Testis (tissue), 3 donors: ENCODE data around the gene BCL11A. TPM values are rescaled to one million over a fixed set of nuclear protein-coding genes. Genes with fewer than 3 reads are reported as not detected.

Source experiments
- DNase-seq: peaks from one replicate; pipeline ENCODE4 v3.0.0-alpha.2; 2019
- H3K27ac ChIP-seq, 2 donors: fragments of 200-600 bp; sonication (generic); one replicate each; pipeline ENCODE4 v1.5.1; 2019
- H3K27me3 ChIP-seq: fragments of 200-600 bp; sonication (generic); one replicate; pipeline ENCODE4 v1.5.1; 2019
- H3K36me3 ChIP-seq: fragments of 200-600 bp; sonication (generic); one replicate; pipeline ENCODE4 v1.5.1; 2017; ENCODE audit warnings: low read depth; ENCODE audit errors: missing control alignments
- H3K4me1 ChIP-seq: fragments of 200-600 bp; sonication (generic); one replicate; pipeline ENCODE4 v1.5.1; 2019
- H3K4me3 ChIP-seq, 2 donors: fragments of 200-600 bp; sonication (generic); one replicate each; pipeline ENCODE4 v1.5.1; 2017 to 2019
- H3K9me3 ChIP-seq: fragments of 200-600 bp; sonication (generic); one replicate; pipeline ENCODE4 v1.5.1; 2017
- POLR2A ChIP-seq: fragments of 450-650 bp; IDR thresholded peaks from one replicate; pipeline ENCODE4 v1.6.1; 2017; ENCODE audit warnings: antibody characterized with exemption, mild to moderate bottlenecking, moderate library complexity
- WGBS, 2 donors: methylation state at CpG; one replicate each; pipeline ENCODE4 v1.1.5; 2018; 5-methylcytosine and 5-hydroxymethylcytosine counted together
- intact Hi-C: fragments of 100-400 bp; cut with DNase I; formaldehyde crosslinking; loops from one replicate; pipeline ENCODE4 v1.15.1; 2023; ENCODE audit warnings: low total_unique reads
- polyA plus RNA-seq: library from polyadenylated mRNA; stranded (reverse); fragments of 350-450 nt; fragmentation: Illumina TruSeq; extraction: RNeasy Lipid Tissue Mini Kit (QIAGEN cat#74804); gene quantifications from one replicate; pipeline ENCODE4 v1.2.3, GENCODE V29; 2014; ENCODE audit warnings: low read depth, low replicate concordance; ENCODE audit not compliant: insufficient read depth
- total RNA-seq, 2 donors: library from RNA; depleted of rRNA; stranded (reverse); fragments of >200 nt; gene quantifications; one replicate each; pipeline ENCODE4 v1.2.3, GENCODE V29; 2016
- TF ChIP-seq, protein P1 (sequence below), 3 experiments: fragments of 450-650 bp in 2 of 3; fragments of 200-600 bp in 1 of 3; sonication (generic) in 1 of 3; IDR thresholded peaks; one replicate each; pipeline ENCODE4 v1.5.1; 2016 to 2019; ENCODE audit warnings: antibody characterized with exemption in 3 of 3, mild to moderate bottlenecking in 2 of 3, moderate library complexity in 1 of 3

The BCL11A gene
- total and polyA plus RNA-seq, 3 donors from 2014 or later = 4.1 to 11.6 (median 5.1) TPM

DNA sequence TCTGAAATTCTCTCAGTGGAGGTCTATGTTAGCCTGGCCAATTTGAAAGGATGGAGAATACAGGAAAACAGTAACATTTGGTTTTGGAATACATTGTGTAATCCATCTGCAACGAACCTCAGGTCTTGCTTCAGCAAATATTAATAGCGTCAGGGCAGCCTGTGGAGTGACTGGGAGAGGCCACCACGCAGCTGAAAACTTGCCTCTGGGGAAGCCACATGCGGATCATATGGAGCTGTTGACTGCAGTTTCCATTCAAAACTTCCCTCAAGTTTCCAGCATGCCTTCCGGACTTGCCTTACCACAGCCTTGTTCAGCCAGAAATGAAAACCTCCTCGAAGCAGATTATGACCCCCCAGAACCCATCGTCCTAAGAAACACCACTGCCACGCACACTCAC is 25.7 kb downstream of the BCL11A start:
- DNase-seq = no peak
- TF ChIP-seq, protein P1, sequence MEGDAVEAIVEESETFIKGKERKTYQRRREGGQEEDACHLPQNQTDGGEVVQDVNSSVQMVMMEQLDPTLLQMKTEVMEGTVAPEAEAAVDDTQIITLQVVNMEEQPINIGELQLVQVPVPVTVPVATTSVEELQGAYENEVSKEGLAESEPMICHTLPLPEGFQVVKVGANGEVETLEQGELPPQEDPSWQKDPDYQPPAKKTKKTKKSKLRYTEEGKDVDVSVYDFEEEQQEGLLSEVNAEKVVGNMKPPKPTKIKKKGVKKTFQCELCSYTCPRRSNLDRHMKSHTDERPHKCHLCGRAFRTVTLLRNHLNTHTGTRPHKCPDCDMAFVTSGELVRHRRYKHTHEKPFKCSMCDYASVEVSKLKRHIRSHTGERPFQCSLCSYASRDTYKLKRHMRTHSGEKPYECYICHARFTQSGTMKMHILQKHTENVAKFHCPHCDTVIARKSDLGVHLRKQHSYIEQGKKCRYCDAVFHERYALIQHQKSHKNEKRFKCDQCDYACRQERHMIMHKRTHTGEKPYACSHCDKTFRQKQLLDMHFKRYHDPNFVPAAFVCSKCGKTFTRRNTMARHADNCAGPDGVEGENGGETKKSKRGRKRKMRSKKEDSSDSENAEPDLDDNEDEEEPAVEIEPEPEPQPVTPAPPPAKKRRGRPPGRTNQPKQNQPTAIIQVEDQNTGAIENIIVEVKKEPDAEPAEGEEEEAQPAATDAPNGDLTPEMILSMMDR (IDR thresholded peaks at IDR 0.05) = no peak
- no peak for TF ChIP-seq POLR2A
- intact Hi-C loops = no loop called here
- no peak overlapping the region for H3K4me3 ChIP-seq
- no peak overlapping the region for H3K27ac ChIP-seq
- no peaks in the 10 kb centered on the region for H3K36me3 ChIP-seq
- no peaks in the 10 kb centered on the region for H3K27me3 ChIP-seq
- no peaks in the 10 kb centered on the region for H3K9me3 ChIP-seq
- H3K4me1 ChIP-seq = no peaks in the 10 kb centered on the region
- WGBS, 2 donors = 83 to 86% methylated on average over 8 of the region's 8 CpGs

DNA sequence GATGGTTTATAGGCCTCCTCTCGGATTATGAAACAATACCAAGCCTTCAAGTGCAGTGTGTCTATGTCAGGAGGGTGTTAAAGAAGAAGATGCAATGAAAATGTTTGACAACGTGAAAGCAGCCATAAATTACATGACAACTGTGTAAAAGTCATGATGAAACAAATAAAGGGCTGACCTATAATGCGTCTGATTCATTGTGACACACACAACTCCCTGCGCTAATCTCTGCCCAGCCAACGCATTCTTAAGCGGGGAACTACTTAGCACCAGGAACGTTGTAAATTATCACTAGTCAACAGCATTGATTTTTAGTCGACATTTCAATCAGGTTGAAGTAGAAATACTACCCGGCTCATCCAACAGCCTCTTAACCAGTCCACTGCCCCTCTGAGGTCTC is 26.8 kb downstream of the BCL11A start:
- no peak overlapping the region for H3K4me3 ChIP-seq
- H3K36me3 ChIP-seq = no peaks in the 10 kb centered on the region
- H3K27ac ChIP-seq = no peak overlapping the region
- no peaks in the 10 kb centered on the region for H3K9me3 ChIP-seq
- DNase-seq = no peak
- TF ChIP-seq, protein P1 (IDR thresholded peaks at IDR 0.05) = no peak
- no peak for TF ChIP-seq POLR2A
- no peaks in the 10 kb centered on the region for H3K4me1 ChIP-seq
- intact Hi-C loops = no loop called here
- 75 to 81% methylated on average over 9 of the region's 9 CpGs for WGBS, 2 donors
- no peaks in the 10 kb centered on the region for H3K27me3 ChIP-seq

DNA sequence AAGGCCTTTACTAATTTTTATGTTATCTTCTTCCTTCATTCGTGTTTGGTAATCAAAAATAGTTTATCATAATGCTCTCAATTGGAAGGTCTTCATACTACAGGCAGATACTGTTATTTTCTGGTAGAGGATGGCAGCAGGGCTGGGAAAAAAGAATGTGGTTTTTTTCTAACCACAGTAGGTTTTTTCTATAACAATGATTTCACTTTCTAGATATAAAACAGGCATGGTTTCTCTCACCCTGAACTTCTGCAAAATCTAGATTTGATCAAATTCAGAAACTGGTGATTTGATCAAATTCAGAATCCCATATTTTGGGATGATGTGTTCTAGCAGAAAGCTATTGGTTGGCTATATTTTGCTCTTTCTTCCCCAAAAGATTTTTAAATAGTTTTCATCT is 27.6 kb downstream of the BCL11A start:
- Histone ChIP-seq H3K4me1 (no peaks in the 10 kb centered on the region), H3K27ac (no peak overlapping the region), H3K4me3 (no peak overlapping the region), H3K9me3 (no peaks in the 10 kb centered on the region), H3K36me3 (no peaks in the 10 kb centered on the region), H3K27me3 (no peaks in the 10 kb centered on the region)
- intact Hi-C loops = no loop called here
- 56 to 59% methylated on average over 1 of the region's 1 CpG for WGBS, 2 donors
- no peak for DNase-seq
- TF ChIP-seq POLR2A = no peak
- TF ChIP-seq, protein P1 (IDR thresholded peaks at IDR 0.05) = no peak

DNA sequence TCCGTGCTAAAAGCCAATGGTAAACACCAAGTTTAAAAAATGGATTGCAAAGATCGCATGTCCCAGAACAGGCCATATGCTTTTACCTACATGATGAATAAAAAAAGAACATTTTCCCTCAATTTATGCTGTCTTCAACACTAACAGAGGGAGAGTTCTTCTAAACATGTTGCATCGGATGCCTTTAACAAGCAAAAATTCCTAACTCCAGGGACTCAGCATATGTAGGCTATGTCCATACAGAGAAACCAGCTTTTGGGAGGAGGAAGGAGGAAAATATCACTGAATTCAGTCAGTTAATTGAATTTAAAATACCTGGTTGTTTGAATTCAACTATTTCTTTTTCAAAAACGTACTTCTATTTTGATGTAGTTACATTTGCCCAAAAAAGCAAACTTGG is 28.6 kb downstream of the BCL11A start:
- H3K4me1 ChIP-seq = no peaks in the 10 kb centered on the region
- WGBS, 2 donors = 87 to 90% methylated on average over 4 of the region's 4 CpGs
- TF ChIP-seq POLR2A = no peak
- TF ChIP-seq, protein P1 (IDR thresholded peaks at IDR 0.05) = no peak

DNA sequence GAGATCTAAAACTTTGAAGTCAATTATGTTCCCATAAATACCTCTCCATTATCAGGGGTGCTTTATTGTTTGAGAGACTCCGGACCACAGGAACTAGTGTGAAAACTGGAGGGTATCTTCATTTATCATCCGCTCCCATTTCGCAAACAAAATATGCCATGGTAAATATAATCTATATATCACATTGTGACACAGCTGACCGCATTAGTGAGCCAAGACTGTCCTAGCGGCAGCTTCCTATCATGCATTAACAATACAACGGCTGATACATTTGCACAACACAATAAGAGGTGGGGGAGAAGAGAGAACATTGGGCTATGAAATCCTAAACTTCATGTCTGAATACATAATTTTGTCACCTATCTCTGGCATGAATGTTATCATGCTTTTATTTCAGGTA is 29.5 kb downstream of the BCL11A start:
- Histone ChIP-seq H3K4me1 (no peaks in the 10 kb centered on the region), H3K36me3 (no peaks in the 10 kb centered on the region), H3K27me3 (no peaks in the 10 kb centered on the region), H3K4me3 (no peak overlapping the region), H3K27ac (no peak overlapping the region), H3K9me3 (no peaks in the 10 kb centered on the region)
- TF ChIP-seq, protein P1 (IDR thresholded peaks at IDR 0.05) = no peak
- no peak for TF ChIP-seq POLR2A
- WGBS, 2 donors = 93 to 95% methylated on average over 6 of the region's 6 CpGs
- no peak for DNase-seq
- intact Hi-C loops = no loop called here

More for the DNA sequence above, 28.6 kb downstream of the BCL11A start:
- no peak overlapping the region for H3K27ac ChIP-seq
- H3K36me3 ChIP-seq = no peaks in the 10 kb centered on the region
- no peak for DNase-seq
- H3K9me3 ChIP-seq = no peaks in the 10 kb centered on the region
- no peaks in the 10 kb centered on the region for H3K27me3 ChIP-seq
- no peak overlapping the region for H3K4me3 ChIP-seq
- intact Hi-C loops = no loop called here
